HepG2 (cell line): ENCODE data around the gene RNU11. TPM values are rescaled to one million over a fixed set of nuclear protein-coding genes. Genes with fewer than 3 reads are reported as not detected.

ENCODE experiments used
- ATAC-seq: fragments of 200-7000 bp; cut with Tn5 transposase; 3 replicates; pipeline ENCODE4 v1.9.1; 2020; ENCODE audit warnings: mild to moderate bottlenecking, moderate library complexity
- BruUV-seq: library from RNA; stranded (reverse); fragments of 400-500 nt; replicated peaks from 2 replicates; lab custom pipeline; 2021; lab: Mats Ljungman, UMichigan
- CTCF ChIA-PET: fragments of 300-600 bp; formaldehyde crosslinking; extraction: SDS; loops from one replicate; lab custom pipeline; 2021; ENCODE audit warnings: low total read pairs, inconsistent platforms, low intra/inter-chr PET ratio; lab: Yijun Ruan, JAX
- POLR2A ChIA-PET: fragments of 350-600 bp; sonication (Branson Sonifier 250); formaldehyde crosslinking; loops from one replicate; lab custom pipeline; 2020; ENCODE audit warnings: antibody characterized with exemption, inconsistent platforms; lab: Yijun Ruan, JAX
- DNase-seq: peaks from one replicate; pipeline ENCODE4 v3.0.0-alpha.2; 2015; ENCODE audit warnings: low spot score
- FAIRE-seq: peaks from 3 replicates; lab custom pipeline; 2011; peaks lifted over from hg19 to GRCh38; lab: Jason Lieb, UNC
- H2AFZ ChIP-seq: one replicate; pipeline ENCODE4 v1.6.1; 2011; ENCODE audit warnings: low read length, inconsistent platforms
- H3K27ac ChIP-seq: fragments of 300-600 bp; 3 replicates; pipeline ENCODE4 v1.8.0; 2011; ENCODE audit warnings: mixed run types, mild to moderate bottlenecking, mixed read lengths, low read length, inconsistent platforms; ENCODE audit not compliant: insufficient read depth; ENCODE audit errors: extremely low read length
- H3K27me3 ChIP-seq, 2 experiments: fragments of 200-600 bp in 1 of 2; 2 replicates in 1 of 2; 3 replicates in 1 of 2; pipeline versions ENCODE4 v1.6.0 to v1.8.0; 2011; ENCODE audit warnings: low read length in 2 of 2, mild to moderate bottlenecking in 2 of 2, moderate library complexity in 2 of 2, inconsistent platforms in 1 of 2; ENCODE audit not compliant: insufficient read depth in 2 of 2, control insufficient read depth in 1 of 2
- H3K36me3 ChIP-seq, 2 experiments: fragments of 200-600 bp in 1 of 2; replicated peaks in 1 of 2; 2 replicates in 1 of 2; 3 replicates in 1 of 2; pipeline versions ENCODE4 v1.5.1 to v1.8.0; 2011; ENCODE audit warnings: low read length in 2 of 2, inconsistent platforms in 1 of 2; ENCODE audit not compliant: insufficient read depth in 2 of 2, control insufficient read depth in 1 of 2
- H3K4me1 ChIP-seq: 2 replicates; pipeline ENCODE4 v1.5.1; 2012; ENCODE audit warnings: low read length, inconsistent platforms; ENCODE audit not compliant: insufficient read depth
- H3K4me2 ChIP-seq: 2 replicates; pipeline ENCODE4 v1.6.0; 2011; ENCODE audit warnings: low read depth, low read length, inconsistent platforms
- H3K4me3 ChIP-seq, 3 experiments: fragments of 200-600 bp in 1 of 3; sonication (generic), shearing (Covaris generic) in 1 of 3; replicated peaks in 1 of 3; 2 replicates each; pipeline ENCODE4 v1.5.1; 2011 to 2016; ENCODE audit warnings: low read length in 3 of 3, inconsistent platforms in 2 of 3, low read depth in 2 of 3, mild to moderate bottlenecking in 2 of 3, control low read depth in 1 of 3, mixed read lengths in 1 of 3; ENCODE audit not compliant: insufficient read depth in 1 of 3
- H3K79me2 ChIP-seq: one replicate; pipeline ENCODE4 v1.6.1; 2011; ENCODE audit warnings: low read length, inconsistent platforms; ENCODE audit not compliant: insufficient read depth
- H3K9ac ChIP-seq: 2 replicates; pipeline ENCODE4 v1.6.0; 2011; ENCODE audit warnings: mild to moderate bottlenecking, low read depth, low read length, inconsistent platforms; ENCODE audit not compliant: insufficient read depth
- H3K9me3 ChIP-seq: 2 replicates; pipeline ENCODE4 v1.5.1; 2012; ENCODE audit warnings: mild to moderate bottlenecking, low read length
- H4K20me1 ChIP-seq: 2 replicates; pipeline ENCODE4 v1.6.0; 2011; ENCODE audit warnings: inconsistent platforms, mild to moderate bottlenecking, low read length, moderate library complexity; ENCODE audit not compliant: insufficient read depth
- TP53 ChIP-seq: sonication (generic); formaldehyde crosslinking; conservative IDR thresholded peaks from 2 replicates; pipeline ENCODE4 v1.4.0; 2020; ENCODE audit warnings: missing genetic modification reagents
- WGBS: methylation state at CpG from one replicate; pipeline ENCODE4 v1.1.6; 2017; ENCODE audit warnings: low lambda C conversion rate; 5-methylcytosine and 5-hydroxymethylcytosine counted together
- in situ Hi-C: cut with HindIII; loops from 2 replicates; pipeline ENCODE4 v1.10.0; 2017; ENCODE audit warnings: low pct_unique_long_range_greater_than_20kb; ENCODE audit not compliant: extremely low pct_ligation_motif_present
- intact Hi-C: fragments of 100-400 bp; cut with micrococcal nuclease; formaldehyde crosslinking; loops from one replicate; pipeline ENCODE4 v1.10.0; 2022; ENCODE audit not compliant: unreplicated experiment
- polyA plus RNA-seq, 8 experiments: library from polyadenylated mRNA; depleted of rRNA in 3 of 8; stranded (reverse) in 7 of 8; unstranded in 1 of 8; fragments of >200 nt; fragmentation: Illumina TruSeq in 4 of 8; extraction: Trizol in 4 of 8; gene quantifications; 2 replicates each; pipeline versions ENCODE4 v1.2.1 to v1.2.3, GENCODE V29; 2011 to 2016; ENCODE audit warnings: low read depth in 4 of 8, missing spikeins in 1 of 8, mixed read lengths in 1 of 8; ENCODE audit not compliant: insufficient read depth in 1 of 8
- total RNA-seq, 5 experiments: library from RNA; depleted of rRNA; stranded (reverse); fragments of >200 nt; fragmentation: Illumina TruSeq; extraction: Trizol; gene quantifications; 2 replicates each; pipeline ENCODE4 v1.2.3, GENCODE V29; 2016; ENCODE audit warnings: low read depth in 1 of 5
- TF ChIP-seq, protein P1 (sequence below): IDR thresholded peaks from 2 replicates; pipeline ENCODE4 v1.6.1; 2016; ENCODE audit warnings: missing biosample characterization, missing genetic modification reagents, low read depth
- TF ChIP-seq, protein P2 (sequence below): IDR thresholded peaks from 2 replicates; pipeline ENCODE4 v1.6.1; 2016
- TF ChIP-seq, protein P3 (sequence below): sonication (generic); formaldehyde crosslinking; IDR thresholded peaks from 2 replicates; pipeline ENCODE4 v1.4.0; 2020; ENCODE audit warnings: missing genetic modification reagents
- TF ChIP-seq, protein P4 (sequence below), 2 experiments: sonication (generic) in 1 of 2; formaldehyde crosslinking in 1 of 2; IDR thresholded peaks; 2 replicates each; pipeline versions ENCODE4 v1.6.1 to v1.9.0; 2014 to 2022; ENCODE audit warnings: antibody characterized with exemption in 1 of 2, borderline replicate concordance in 1 of 2, inconsistent platforms in 1 of 2, low read depth in 1 of 2, missing genetic modification reagents in 1 of 2

Gene RNU11
- total and polyA plus RNA-seq, 2 of the 13 experiments (the other 11 are each of a cell fraction or from before 2014, with no cell fraction given), result not detected

DNA sequence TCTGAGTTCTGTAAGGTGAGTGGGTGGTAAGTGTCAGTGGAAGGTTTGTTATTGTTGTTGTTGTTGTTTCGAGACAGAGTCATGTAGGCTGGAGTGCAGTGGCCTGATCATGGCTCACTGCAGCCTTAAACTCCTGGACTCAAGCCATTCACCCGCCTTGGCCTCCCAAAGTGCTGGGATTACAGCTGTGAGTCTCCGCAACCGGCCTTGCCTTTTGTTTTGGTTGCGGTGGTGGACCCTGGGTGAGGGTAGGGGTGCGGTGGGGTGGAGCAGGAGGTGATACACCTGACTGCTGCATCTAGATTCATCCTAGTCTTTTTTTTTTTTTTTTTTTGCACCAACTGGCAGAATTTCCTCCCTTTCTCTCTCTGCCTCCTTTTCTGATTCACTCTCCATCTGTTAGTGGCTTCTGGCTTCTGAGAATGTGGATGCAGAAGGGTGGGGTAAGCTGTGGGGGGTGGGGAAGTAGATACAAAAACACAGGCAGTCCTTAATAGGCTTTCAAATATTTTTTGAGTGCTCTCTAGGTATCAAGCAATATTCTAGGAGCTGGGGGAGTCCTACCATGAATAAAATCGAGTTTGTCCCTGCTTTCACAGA is 15.6 kb downstream of the RNU11 start:
- Histone ChIP-seq H3K79me2 (no peaks in the 10 kb centered on the region), H3K4me1 (peaks cover 23% of the 10 kb centered on the region; the same call in 1 of the 2 replicates), H3K9ac (no peak overlapping the region), H2AFZ (no peak overlapping the region), H3K27me3 (peaks cover 0 to 4% of the 10 kb centered on the region in 2 experiments; a peak in 2 of 5 replicates), H3K4me3 (no peak overlapping the region), H3K36me3 (no peaks in the 10 kb centered on the region), H4K20me1 (no peaks in the 10 kb centered on the region), H3K4me2 (0 out of 2 replicates have a peak overlapping the region, but pooled peaks have one; percentile 45), H3K27ac (no peak overlapping the region), H3K9me3 (no peaks in the 10 kb centered on the region)
- 39% methylated on average over 7 of the region's 7 CpGs for WGBS
- in situ Hi-C loops, result no loop called here
- BruUV-seq, result no TSS peak
- ATAC-seq (no peak), FAIRE-seq (no peak), DNase-seq (no peak)
- ChIA-PET CTCF (no interaction called here), POLR2A (interaction anchor here (1.5 kb wide), 1 partner anchor 15 kb away, joined by 4 read pairs; the partner anchor contains the start of gene RNU11)
- intact Hi-C loops, result no loop called here
- TF ChIP-seq, protein P1, sequence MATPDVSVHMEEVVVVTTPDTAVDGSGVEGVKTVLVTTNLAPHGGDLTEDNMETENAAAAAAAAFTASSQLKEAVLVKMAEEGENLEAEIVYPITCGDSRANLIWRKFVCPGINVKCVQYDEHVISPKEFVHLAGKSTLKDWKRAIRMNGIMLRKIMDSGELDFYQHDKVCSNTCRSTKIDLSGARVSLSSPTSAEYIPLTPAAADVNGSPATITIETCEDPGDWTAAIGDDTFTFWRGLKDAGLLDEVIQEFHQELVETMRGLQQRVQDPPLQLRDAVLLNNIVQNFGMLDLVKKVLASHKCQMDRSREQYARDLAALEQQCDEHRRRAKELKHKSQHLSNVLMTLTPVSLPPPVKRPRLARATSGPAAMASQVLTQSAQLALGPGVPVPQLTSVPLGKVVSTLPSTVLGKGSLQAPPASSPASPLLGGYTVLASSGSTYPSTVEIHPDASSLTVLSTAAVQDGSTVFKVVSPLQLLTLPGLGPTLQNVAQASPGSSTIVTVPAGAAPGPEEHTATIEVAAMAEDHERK (CRISPR knock-in tag), result no peak
- TF ChIP-seq, protein P2, sequence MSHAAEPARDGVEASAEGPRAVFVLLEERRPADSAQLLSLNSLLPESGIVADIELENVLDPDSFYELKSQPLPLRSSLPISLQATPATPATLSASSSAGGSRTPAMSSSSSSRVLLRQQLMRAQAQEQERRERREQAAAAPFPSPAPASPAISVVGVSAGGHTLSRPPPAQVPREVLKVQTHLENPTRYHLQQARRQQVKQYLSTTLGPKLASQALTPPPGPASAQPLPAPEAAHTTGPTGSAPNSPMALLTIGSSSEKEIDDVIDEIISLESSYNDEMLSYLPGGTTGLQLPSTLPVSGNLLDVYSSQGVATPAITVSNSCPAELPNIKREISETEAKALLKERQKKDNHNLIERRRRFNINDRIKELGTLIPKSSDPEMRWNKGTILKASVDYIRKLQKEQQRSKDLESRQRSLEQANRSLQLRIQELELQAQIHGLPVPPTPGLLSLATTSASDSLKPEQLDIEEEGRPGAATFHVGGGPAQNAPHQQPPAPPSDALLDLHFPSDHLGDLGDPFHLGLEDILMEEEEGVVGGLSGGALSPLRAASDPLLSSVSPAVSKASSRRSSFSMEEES (CRISPR knock-in tag), result no peak
- TF ChIP-seq, protein P3, sequence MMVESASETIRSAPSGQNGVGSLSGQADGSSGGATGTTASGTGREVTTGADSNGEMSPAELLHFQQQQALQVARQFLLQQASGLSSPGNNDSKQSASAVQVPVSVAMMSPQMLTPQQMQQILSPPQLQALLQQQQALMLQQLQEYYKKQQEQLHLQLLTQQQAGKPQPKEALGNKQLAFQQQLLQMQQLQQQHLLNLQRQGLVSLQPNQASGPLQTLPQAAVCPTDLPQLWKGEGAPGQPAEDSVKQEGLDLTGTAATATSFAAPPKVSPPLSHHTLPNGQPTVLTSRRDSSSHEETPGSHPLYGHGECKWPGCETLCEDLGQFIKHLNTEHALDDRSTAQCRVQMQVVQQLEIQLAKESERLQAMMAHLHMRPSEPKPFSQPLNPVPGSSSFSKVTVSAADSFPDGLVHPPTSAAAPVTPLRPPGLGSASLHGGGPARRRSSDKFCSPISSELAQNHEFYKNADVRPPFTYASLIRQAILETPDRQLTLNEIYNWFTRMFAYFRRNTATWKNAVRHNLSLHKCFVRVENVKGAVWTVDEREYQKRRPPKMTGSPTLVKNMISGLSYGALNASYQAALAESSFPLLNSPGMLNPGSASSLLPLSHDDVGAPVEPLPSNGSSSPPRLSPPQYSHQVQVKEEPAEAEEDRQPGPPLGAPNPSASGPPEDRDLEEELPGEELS (CRISPR knock-in tag), result no peak
- TF ChIP-seq, protein P4, sequence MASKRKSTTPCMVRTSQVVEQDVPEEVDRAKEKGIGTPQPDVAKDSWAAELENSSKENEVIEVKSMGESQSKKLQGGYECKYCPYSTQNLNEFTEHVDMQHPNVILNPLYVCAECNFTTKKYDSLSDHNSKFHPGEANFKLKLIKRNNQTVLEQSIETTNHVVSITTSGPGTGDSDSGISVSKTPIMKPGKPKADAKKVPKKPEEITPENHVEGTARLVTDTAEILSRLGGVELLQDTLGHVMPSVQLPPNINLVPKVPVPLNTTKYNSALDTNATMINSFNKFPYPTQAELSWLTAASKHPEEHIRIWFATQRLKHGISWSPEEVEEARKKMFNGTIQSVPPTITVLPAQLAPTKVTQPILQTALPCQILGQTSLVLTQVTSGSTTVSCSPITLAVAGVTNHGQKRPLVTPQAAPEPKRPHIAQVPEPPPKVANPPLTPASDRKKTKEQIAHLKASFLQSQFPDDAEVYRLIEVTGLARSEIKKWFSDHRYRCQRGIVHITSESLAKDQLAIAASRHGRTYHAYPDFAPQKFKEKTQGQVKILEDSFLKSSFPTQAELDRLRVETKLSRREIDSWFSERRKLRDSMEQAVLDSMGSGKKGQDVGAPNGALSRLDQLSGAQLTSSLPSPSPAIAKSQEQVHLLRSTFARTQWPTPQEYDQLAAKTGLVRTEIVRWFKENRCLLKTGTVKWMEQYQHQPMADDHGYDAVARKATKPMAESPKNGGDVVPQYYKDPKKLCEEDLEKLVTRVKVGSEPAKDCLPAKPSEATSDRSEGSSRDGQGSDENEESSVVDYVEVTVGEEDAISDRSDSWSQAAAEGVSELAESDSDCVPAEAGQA (IDR thresholded peaks at IDR 0.05; ENCODE audit: low read depth), result no peak
- TF ChIP-seq, protein P4 (CRISPR knock-in tag; IDR thresholded peaks at IDR 0.05; ENCODE audit: borderline replicate concordance), result no peak
- no peak for TF ChIP-seq TP53 (CRISPR knock-in tag)
